ENCODE data around the gene CDH4.

Gene CDH4

DNA sequence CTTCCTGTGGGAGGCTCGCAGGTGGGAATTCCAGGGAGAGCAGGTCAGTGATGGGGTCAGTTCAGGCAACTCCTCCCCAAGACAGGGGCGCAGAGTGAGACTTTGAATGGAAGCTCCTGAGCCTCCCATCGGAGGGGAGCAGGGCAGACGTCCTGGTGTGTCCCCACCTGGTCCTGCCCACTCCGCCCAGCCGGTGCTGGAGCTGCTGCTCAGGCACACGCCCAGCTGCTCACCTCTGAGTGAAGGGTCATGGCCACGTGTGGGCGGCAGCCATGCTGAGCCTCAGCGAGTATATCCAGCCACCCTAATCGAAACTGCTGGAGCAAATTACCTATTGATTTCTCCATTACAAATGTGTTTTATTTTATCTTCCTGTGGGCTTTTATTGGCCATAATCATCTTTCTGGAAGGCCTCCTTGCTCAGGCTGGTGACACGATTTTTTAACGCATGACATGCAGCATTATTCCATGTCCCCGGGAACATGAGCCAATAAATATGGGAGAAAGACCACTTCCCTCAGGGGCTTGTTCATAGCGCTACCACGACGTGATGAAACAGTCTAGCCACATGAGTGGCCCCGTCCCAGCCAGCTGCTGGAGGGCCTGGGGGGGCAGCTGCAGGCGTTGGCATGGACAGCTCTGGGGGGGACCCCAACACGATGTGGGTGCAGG lies 665.5 kb downstream of the CDH4 start:
- TF ChIP-seq, protein P1, sequence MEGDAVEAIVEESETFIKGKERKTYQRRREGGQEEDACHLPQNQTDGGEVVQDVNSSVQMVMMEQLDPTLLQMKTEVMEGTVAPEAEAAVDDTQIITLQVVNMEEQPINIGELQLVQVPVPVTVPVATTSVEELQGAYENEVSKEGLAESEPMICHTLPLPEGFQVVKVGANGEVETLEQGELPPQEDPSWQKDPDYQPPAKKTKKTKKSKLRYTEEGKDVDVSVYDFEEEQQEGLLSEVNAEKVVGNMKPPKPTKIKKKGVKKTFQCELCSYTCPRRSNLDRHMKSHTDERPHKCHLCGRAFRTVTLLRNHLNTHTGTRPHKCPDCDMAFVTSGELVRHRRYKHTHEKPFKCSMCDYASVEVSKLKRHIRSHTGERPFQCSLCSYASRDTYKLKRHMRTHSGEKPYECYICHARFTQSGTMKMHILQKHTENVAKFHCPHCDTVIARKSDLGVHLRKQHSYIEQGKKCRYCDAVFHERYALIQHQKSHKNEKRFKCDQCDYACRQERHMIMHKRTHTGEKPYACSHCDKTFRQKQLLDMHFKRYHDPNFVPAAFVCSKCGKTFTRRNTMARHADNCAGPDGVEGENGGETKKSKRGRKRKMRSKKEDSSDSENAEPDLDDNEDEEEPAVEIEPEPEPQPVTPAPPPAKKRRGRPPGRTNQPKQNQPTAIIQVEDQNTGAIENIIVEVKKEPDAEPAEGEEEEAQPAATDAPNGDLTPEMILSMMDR (IDR thresholded peaks at IDR 0.05; ENCODE audit: extremely low read depth, missing control alignments): no peak
- no peak for DNase-seq (ENCODE audit: low spot score)

DNA sequence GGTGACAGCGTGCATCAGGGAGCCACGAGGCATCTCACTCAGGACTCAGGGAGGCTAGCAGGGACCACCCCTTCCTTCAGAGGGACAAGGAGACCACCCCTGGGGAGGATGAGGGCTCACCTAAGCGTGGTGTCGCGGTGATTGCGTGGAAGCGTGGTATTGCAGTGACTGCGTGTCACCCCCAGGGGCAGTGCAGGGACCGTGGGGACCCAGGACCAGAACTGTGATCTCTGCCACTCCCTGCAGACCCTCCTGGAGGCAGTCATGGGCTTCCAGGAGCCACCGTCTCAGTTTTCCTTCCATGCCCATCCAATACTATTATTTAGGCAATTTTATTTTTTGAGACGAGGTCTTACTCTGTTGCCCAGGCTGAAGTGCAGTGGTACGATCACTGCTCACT lies 666.5 kb downstream of the CDH4 start:
- DNase-seq (ENCODE audit: low spot score): no peak
- TF ChIP-seq, protein P1 (IDR thresholded peaks at IDR 0.05; ENCODE audit: extremely low read depth, missing control alignments): no peak

DNA sequence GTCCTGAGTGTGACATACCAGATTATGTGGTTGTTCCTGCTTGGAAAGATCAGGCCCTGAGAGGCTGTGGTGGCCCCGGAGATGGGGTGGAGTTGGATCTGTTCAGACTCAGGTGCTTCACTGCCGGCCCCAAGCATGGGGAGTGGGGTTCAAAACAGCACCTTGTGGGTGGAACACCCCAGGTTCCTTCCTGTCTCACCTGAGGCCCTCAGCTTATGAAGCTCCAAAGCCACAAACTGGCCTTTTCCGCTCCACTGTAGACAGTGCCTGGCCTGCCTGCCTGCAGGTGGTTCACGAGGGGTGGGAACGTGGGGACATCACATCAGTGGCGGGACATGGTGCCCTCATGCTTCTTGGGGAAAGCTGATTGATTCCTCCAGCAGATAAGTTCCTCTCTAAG lies 667.2 kb downstream of the CDH4 start:
- DNase-seq (ENCODE audit: low spot score): no peak
- TF ChIP-seq, protein P1 (IDR thresholded peaks at IDR 0.05; ENCODE audit: extremely low read depth, missing control alignments): no peak

DNA sequence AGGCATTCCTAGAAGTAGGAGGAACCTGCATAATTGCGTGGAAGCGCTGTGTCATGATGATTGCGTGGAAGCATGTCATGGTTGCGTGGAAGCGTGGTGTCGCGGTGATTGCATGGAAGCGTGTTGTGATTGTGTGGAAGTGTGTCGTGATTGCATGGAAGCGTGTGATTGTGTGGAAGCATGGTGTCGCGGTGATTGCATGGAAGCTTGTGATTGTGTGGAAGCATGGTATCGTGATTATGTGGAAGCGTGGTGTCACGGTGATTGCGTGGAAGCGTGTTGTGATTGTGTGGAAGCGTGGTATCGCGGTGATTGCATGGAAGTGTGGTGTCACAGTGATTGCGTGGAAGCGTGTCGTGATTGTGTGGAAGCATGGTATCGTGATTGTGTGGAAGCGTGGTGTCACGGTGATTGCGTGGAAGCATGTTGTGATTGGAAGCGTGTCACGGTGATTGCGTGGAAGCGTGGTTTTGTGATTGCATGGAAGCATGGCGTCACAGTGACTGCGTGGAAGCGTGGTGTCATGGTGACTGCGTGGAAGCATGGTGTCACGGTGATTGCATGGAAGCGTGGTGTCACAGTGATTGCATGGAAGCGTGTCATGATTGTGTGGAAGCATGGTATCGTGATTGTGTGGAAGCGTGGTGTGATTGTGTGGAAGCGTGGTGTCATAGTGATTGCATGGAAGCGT lies 667.8 kb downstream of the CDH4 start:
- TF ChIP-seq, protein P1 (IDR thresholded peaks at IDR 0.05; ENCODE audit: extremely low read depth, missing control alignments): no peak

DNA sequence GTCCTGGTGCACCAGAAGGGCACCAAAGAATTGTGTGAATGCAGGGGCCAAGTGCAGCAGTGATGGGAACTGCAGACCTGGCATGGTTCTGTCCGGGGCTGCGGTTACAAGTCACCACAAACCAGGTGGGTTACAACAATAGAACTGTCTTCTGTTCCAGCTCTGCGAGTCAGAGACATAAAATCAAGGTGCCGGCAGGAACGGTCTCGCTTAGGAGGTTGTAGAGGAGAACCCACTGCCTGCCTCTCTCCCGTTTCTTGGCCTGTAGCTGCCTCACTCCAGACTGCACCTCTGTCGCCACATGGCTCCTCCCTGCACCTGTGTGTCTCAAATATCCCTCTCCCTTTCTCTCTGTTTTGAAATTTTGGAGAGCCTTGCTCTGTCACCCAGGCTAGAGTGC lies 670.4 kb downstream of the CDH4 start:
- TF ChIP-seq, protein P1 (IDR thresholded peaks at IDR 0.05; ENCODE audit: extremely low read depth, missing control alignments): no peak
- DNase-seq (ENCODE audit: low spot score): no peak

More for the DNA sequence above, 667.8 kb downstream of the CDH4 start:
- DNase-seq (ENCODE audit: low spot score): no peak

DNA sequence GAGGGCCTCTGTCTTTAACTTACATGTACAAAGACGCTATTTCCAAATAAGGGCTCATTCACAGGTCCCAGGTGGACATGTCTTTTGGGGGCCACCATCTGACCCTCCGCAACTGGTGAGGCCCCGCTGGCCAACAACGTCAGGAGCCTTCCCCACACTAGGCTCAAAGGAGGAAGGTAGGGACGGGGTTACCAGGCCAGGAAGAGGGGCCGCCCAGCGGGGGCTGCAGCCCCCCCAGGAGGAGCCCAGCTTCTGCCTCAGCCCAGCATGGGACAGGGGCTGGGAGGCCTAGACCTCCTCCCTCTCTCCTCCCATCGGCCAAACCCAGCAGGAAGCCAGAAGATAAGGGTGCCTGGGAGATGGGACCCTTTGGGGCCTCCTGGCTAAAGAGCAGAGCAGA lies 670.9 kb downstream of the CDH4 start:
- TF ChIP-seq, protein P1 (IDR thresholded peaks at IDR 0.05; ENCODE audit: extremely low read depth, missing control alignments): no peak
- no peak for DNase-seq (ENCODE audit: low spot score)

DNA sequence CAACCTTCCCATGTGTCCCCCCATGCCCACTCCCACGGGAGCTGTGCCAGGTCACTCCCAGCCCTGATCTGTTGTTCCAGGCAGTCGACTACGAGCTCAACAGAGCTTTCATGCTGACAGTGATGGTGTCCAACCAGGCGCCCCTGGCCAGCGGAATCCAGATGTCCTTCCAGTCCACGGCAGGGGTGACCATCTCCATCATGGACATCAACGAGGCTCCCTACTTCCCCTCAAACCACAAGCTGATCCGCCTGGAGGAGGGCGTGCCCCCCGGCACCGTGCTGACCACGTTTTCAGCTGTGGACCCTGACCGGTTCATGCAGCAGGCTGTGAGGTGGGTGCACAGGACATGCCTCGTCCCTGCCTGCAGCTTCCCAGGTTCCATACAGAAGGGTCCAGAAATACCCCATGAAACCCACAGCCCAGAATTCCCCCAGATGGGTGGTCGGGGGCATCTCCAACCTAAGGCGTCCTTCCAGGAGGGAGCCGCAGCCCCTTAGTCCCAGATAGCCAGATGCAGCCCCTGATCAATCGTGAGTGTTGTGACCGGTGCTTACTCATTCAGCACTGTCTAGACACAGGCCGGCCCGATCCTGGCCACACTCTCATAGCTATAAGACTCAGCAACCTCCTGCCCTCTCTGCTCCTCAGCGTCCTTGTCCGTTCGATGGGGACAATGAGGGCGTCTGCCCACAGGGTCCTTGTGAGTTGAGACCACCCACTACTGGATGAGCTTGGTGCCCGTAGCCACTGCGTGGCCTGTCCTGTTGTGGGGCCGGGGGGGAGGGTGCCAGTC lies 671.5 kb downstream of the CDH4 start:
- TF ChIP-seq, protein P1 (IDR thresholded peaks at IDR 0.05; ENCODE audit: extremely low read depth, missing control alignments): no peak
- DNase-seq (ENCODE audit: low spot score): no peak

All from GM20000 (cell line).